ENCODE results near the gene TSNAX.
"Not testable (repeated sequence)": the region's sequence is repeated elsewhere in the genome, so short reads cannot be mapped to it uniquely, and the experiment has no call there.

Gene TSNAX

DNA sequence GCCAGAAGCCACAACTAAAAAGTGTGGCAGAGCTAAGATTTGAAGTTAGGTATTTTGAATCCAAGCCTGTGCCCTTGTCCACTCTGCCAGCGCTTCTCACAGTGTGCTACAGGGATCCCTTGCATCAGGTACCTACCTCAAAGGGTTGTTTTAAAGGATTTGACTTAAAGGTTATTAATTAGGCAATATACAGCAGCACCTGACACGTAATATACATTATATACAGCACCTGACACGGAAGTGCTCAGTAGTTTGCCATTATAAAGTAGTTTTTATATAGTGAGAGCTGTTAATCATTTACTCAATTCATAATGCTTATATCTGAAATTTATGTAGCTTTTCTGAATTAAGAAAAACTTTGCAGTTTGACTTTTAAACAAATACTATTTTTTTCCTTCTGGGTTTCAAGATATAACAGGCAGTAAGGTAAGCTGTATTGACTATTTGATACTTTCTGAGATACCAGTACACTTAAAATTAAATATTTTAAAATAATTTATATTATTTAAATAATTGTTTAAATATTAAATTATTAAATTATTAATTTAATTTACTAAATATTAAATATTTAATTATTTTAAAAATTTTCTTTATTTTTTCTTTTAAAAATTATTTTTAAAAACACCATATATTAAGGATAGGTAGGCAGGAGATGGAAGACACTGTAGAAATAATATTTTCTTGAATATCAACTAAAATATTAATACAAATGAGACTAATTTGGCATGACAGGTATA lies 33.3 kb downstream of the TSNAX start:
- DNase-seq (ENCODE audit: low read depth): no peak

DNA sequence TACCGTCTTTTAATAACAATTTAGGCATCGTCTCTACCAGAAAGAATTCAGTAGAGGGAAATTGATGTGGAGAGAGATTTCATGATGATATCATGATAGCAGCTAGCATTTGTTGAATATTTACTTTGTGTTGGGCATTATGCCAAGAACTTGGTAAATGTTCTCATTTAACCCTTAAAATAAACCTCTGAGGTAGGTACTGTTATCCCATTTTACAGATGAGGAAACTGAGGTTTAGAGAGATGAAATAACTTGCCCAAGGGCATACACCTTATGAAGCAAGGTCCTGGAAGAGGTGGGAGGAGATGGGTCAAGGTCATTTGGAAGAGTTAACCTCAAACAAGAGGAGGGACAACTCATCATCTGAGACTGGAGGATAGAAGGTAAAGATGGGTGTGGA lies 34.8 kb downstream of the TSNAX start:
- no peak for DNase-seq (ENCODE audit: low read depth)

DNA sequence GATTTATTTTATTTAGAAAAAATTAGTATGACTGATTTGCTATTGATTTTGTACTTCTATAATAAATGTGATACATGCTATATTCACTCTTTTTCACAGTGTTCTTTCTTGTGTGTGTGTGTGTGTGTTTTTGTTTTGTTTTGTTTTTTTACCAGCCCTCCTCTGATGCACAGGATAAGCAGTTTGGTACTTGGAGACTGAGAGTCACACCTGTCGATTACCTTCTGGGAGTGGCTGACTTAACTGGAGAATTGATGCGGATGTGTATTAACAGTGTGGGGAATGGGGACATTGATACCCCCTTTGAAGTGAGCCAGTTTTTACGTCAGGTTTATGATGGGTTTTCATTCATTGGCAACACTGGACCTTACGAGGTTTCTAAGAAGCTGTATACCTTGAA lies 35.9 kb downstream of the TSNAX start:
- no peak for DNase-seq (ENCODE audit: low read depth)

DNA sequence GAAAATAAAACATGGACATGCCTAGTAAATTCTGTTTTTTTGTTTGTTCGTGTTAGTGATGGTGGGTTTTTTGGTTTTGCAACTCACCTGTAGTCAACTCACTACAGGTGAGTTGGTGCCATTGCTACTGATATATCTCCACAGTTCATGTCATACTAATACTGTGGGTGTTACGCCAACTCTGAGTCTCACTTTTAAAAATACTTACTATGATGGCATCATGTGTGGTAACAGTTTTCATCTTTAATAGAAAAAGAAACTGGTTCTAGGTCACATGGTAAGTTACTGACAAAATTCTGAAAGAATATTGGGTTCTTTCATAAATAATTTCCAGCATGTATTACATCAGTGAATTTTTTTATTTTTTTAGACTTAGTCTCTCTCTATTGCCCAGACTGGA lies 38.0 kb downstream of the TSNAX start:
- no peak for DNase-seq (ENCODE audit: low read depth)

DNA sequence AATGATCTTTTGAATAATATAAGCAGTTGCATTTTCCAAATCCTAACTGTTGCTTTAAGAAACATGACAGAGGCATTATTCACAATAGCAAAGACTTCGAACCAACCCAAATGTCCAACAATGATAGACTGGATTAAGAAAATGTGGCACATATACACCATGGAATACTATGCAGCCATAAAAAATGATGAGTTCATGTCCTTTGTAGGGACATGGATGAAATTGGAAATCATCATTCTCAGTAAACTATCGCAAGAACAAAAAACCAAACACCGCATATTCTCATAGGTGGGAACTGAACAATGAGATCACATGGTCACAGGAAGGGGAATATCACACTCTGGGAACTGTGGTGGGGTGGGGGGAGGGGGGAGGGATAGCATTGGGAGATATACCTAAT lies 41.8 kb downstream of the TSNAX start:
- not testable (repeated sequence) for DNase-seq (ENCODE audit: low read depth)

DNA sequence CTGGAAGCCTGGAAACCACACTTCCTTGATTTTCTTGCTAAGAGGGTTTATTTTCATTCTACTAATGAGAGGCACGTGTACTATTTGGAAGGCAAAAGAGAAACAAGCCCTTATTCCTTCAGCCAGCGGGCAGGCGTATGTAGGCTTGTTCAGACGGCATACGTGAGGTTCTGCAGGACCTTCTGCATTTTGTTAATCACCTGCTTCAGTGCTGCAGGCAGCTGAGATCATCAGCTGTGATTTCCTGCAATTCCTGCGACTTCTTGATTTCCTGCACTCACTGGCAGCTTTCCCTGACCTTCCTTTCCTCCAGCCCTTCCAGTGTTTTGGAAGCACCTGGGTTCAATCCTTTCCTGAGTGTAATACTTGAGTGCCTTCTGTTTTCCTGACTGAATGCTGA lies 43.4 kb downstream of the TSNAX start:
- DNase-seq (ENCODE audit: low read depth): no peak

DNA sequence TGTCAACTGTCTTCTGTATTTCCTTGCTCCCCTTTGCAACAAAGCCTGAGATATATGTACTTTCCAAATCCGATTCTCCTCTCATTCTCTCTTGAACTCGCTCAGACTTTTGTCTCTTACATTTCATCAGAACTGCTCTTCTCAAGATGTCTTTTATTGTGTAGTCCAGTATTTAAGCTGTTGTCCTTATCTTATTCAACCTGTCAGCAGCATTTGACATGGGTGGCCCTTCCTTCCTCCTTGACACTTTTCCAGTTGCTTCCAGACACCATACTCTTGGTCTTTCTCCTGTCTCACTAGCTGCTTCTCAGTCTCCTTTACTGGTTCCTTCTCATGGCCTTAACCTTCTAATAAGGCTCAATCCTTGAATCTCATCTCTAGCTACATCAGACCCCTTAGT lies 47.0 kb downstream of the TSNAX start:
- DNase-seq (ENCODE audit: low read depth): no peak

DNA sequence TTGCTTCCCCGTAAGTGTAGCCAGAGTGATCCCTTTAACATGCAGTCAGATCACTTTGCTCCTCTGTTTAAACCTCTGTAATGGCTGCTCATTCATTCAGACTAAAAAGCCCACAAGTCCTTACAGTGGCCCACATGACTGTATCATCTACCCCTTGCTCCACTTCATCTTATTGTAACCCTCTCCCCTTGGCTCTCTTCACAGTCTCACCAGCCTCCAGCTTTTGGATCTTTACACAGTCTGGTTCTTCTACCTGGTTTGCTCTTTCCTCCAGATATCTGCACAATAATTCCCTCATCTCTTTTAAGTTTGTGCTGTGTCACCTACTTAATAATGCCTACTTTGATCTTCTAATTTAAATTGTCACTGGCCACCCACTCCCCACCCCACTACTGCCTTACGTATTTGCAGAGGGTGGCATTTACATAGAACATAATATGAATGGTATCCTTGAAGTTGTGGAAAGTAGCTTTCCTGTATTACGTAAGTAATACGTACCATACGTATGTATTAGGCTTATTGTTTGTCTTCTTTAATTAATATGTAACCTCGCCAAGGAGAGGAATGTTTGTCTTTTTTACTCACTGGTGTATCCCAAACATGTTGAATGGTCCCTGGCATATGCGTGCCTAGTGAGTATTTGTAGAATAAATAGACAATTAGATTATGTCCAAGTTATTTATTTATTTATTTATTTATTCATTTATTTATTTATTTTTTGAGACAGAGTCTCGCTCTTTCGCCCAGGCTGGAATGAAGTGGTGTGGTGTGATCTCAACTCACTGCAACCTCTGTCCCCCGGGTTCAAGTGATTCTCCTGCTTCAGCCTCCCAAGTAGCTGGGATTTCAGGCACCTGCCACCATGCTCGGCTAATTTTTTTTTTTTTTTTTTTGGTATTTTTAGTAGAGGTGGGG lies 48.6 kb downstream of the TSNAX start:
- no peak for DNase-seq (ENCODE audit: low read depth)

DNA sequence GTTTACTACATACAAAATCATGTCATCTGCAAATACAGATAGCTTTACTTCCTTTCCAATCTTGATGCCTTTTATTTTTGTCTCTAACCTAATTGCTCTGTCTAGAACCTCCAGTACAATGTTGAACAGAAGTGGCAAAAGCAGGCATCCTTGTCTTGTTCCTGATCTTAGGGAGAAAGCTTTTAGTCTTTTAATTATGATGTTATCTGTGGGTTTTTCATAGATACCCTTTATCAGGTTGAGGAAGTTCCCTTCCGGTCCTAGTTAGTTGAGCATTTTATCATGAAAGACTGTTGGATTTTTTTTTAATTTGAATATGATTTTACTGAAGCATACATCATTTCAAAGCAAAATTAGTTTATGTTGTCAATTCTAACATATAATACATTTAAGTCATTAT lies 52.4 kb downstream of the TSNAX start:
- no peak for DNase-seq (ENCODE audit: low read depth)

DNA sequence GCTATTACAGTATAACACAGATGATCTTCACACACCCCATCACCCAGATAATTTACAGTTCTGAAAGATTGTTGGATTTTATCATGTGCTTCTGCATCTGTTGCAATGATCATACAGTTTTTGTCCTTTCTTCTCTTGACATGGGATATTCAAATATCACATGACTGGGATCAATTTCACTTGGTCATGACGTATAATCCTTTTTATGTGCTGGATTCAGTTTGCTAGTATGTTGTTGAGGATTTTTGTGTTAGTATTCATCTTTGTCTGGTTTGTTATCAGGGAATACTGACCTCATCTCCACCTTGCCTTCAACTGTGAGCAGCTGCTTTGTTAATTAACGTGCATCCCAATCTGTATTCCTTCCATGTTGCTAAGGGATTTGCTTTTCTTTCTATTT lies 53.4 kb downstream of the TSNAX start:
- DNase-seq (ENCODE audit: low read depth): no peak

DNA sequence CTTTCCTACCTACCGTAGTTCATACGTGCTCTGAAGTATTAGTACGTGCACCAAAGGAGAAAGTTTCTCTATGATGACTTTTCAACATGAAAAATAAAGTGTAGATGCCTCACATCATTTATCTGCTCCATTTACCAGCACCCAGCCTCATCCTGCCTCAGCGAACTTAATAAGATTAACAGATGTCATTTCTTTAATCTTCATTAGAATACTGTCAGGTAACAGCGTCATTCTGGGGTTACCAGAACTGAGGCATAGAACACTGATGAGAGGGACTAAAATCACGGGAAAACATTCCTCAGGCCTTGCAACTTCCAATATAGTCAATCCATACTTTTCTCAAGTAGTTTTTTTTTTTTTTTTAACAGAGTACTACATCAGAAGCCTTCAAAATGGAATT lies 54.9 kb downstream of the TSNAX start:
- no peak for DNase-seq (ENCODE audit: low read depth)

DNA sequence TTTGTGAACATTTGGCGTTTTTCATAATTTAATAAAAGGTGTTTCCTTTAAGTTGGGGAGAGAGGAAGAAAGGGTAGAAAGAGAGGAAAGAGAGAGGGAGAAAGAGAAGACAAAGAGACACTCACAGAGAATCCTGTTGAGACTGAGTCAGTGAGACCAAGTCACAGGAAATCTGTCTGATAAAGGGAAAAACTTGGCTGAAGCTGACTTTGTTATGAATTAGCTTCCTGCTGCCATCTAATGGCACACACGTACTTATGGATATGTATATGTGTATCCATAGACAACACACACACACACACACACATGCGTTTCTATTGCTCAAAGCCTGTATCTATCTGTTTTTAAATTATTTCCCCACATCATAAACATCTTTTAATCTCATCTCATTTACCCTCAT lies 55.6 kb downstream of the TSNAX start:
- peak; percentile 72 for DNase-seq (ENCODE audit: low read depth)

DNA sequence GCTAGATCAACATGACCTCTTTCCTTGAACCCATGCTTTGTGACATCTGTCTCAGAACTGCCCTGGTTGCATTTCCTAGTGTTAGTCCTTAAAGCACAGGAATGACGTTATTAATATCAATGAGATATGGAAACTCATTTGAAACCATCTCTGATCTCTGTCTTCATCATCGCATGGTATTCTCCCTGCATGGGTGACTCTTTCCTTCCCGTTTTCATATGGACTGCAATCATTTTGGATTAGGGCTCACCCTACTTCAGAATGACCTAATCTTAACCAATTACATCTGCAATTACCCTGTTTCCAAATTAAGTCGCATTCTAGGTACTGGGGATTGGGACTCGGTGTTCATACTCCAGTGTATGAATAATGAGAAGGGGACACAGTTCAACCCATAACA lies 56.5 kb downstream of the TSNAX start:
- DNase-seq (ENCODE audit: low read depth): no peak

DNA sequence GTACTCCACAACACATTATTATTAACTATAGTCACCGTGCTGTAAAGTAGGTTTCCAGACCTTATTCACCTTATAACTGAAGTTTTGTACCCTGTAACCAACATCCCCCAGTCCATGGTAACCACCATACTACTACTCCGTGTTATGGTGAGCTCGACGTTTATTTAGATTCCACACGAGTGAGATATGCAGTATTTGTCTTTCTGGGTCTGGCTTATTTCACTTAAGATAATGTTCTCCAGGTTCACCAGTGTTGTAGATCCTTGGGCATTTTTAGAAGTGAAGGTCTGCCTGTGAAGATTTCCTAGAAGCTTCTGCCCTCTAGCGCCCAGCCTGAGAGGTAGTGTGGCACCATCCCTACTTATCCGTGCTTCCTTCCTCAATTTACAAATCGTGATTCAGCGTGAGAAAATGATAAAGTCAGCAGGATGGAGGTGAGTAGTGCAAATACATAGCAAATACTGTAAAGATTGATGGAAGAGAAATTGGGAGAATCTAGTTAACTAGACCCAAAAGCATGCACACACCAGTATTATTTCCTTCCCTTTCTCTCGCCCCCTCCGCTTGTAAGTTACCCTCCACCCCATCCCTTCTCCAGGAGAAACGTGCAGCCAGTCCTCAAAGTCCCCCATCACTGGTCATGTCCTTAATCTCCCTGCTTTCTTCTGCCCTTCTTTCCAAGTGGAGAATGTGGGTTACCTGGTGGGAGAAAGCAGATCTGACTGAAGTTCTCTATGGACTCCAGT lies 62.2 kb downstream of the TSNAX start:
- peak; percentile 62 for DNase-seq (ENCODE audit: low read depth)

DNA sequence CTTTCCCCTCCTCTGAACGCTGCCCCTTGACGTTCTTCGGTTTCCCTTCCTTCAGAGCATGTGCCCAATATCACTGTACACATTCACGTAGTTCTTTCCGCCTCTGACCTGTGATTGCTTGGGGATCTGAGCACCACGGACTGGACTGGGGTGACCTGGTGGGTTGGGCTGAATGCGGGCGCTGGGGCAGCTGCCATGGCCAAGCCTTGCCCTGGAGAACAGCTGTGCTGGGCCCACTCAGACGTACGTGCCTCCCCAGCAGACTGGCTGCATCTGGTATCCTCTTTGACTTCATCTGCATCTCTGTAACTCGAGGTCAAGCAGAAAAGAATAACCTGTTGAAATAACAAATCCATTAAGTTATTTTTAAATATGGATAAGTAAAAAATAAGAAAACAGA lies 63.0 kb downstream of the TSNAX start:
- DNase-seq (ENCODE audit: low read depth): no peak

DNA sequence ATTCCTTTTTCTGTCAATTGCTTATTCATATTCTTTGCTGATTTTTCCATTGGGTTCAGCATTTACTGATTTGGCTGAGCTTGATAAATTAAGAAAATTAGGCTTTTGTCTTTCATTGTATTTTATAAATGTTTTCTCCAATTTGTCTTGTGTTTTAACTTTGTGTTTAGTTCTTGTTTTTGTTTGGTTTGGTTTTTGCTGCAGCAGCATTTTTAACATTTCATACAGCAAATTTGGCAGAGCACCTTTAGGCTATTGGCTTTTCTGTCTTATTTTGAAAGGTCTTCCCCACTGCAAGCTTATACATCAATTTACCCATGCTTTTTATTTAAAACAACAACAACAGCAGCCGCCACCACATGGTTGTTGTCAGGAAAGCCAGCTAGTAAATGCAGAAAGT lies 64.3 kb downstream of the TSNAX start:
- DNase-seq (ENCODE audit: low read depth): no peak

DNA sequence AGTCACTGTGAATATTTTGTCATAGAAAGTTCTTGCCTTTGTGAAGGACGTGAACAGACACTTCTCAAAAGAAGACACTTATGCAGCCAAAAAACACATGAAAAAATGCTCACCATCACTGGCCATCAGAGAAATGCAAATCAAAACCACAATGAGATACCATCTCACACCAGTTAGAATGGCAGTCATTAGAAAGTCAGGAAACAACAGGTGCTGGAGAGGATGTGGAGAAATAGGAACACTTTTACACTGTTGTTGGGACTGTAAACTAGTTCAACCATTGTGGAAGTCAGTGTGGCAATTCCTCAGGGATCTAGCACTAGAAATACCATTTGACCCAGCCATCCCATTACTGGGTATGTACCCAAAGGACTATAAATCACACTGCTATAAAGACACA lies 64.8 kb downstream of the TSNAX start:
- not testable (repeated sequence) for DNase-seq (ENCODE audit: low read depth)

DNA sequence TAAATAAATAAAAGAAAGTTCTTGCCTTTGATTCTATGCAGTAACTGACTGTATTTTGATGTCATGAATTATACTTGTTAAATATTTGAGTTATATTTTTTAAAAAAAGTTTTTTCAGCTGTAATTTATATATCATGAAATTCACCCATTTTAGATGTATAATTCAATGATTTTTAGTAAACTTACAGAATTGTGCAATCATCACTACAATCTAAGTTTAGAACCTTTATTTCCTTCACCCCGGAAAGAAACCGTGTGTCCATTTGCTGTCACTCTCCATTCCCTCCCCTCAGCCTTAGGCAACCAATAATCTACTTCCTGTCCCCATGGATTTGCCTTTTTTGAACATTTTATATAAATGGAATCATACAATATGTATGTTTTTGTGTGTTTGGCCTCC lies 65.7 kb downstream of the TSNAX start:
- no peak for DNase-seq (ENCODE audit: low read depth)

DNA sequence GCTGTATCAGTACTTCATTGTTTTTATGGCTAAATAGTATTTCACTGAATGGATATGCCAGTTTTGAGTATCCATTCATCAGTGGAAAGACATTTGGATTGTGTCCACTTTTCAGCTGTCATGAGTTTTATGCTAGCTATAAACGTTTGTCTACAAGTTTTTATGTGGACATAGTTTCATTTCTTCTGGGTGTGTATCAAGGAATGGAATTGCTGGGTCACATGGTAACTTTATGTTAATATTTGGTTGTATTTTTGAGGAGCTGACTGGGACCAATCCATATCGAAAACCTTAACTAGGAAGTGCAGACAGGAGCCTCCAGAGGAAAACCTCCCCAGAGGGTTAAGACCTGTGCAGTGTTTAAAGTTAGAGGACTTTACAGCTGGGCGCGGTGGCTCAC lies 66.3 kb downstream of the TSNAX start:
- DNase-seq (ENCODE audit: low read depth): no peak

DNA sequence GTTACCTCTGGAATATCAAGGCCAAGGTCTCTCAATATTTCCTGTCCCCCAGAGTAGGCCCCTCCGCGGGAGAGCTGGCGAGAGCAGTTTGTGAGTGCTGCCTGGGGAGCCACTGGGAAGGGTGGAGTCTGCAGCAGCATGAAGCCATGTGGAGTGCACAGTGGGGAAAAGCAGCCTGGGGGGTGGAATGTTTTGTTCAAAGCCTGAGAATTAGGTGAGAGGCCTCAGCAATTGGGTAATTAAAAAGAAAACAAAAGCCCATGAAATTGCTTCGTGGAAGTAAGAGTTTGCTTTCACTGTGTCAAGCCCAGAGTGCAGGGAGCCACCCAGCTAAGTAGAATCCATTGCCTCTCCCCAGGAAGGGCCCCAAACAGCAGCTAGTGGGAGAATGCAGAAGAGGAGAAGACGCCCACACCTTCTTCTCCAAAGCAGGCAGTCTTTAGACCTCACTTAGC lies 67.9 kb downstream of the TSNAX start:
- DNase-seq (ENCODE audit: low read depth): no peak

DNA sequence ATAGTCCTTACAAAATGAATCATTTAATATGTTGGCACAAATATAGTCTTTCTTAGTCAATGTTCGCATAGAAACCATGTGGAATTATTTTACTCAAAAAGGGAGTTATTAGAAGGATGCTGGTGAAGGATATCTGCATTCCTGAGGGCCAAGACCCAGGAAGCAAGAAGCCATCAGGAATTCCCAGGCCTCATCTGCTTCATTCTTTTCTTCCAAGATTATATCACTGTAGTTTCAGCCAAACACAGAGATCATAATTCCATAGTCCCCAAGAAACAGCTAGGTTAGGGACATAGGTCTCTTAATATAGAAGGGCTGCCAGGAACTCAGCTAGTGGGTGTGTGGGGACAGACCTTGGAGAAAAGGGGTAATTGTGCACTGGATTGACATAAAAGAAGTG lies 69.5 kb downstream of the TSNAX start:
- DNase-seq (ENCODE audit: low read depth): no peak

DNA sequence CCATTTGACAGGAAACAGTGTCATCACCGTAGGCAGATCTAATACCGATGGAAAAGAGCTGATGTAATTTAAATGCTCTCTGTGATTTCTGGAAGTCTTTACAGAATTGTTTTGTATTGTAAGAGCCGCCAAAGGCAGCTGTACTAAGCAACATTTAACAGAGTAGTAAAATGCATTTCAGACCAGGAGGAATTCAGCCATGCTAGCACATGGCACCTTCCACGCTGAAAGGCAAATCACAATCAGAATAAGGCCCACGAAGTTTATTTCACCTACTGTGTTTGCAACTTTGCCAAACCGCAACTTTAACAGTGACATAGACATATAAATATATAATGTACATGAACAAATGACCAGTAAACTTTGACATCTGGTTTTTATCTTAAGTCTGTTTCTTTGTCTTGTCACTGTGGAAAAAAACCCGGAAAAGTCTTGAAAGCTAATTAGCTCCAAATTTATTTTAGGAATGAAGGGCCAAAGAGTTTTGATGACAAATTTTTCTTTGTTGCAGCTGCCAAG lies 72.0 kb downstream of the TSNAX start:
- DNase-seq (ENCODE audit: low read depth): peak; percentile 33

All from fibroblast of the conjunctiva (primary cell).